Stimulated activated effector memory CD8-positive, alpha-beta T cell treated with anti-CD3 and anti-CD28 coated beads, Interleukin-12 subunit alpha, Interleukin-12 subunit beta, amount 100 ng/mL, for 72 hours (primary cell): ENCODE measurements around the gene KIF17.
A peak's percentile ranks its signal among the peaks of the same experiment; 100 is the strongest.

Experiments
- ATAC-seq: fragments of 150-1000 bp; cut with Tn5 transposase; 2 replicates; pipeline ENCODE4 v1.10.0; 2021
- DNase-seq, 2 donors: peaks; one replicate each; pipeline ENCODE4 v3.0.0; 2021 to 2022; ENCODE audit warnings: low spot score in 2 of 2
- H3K27ac Mint-ChIP-seq: one replicate; pipeline ENCODE4 v1.8.0; 2022; ENCODE audit warnings: mild to moderate bottlenecking, mixed read lengths
- H3K36me3 Mint-ChIP-seq: one replicate; pipeline ENCODE4 v1.8.0; 2022; ENCODE audit warnings: mild to moderate bottlenecking, mixed read lengths
- H3K4me1 Mint-ChIP-seq: one replicate; pipeline ENCODE4 v1.8.0; 2022; ENCODE audit warnings: mixed read lengths
- H3K4me3 Mint-ChIP-seq: one replicate; pipeline ENCODE4 v1.8.0; 2022; ENCODE audit warnings: mild to moderate bottlenecking, mixed read lengths
- H3K9me3 Mint-ChIP-seq: one replicate; pipeline ENCODE4 v1.8.0; 2022; ENCODE audit warnings: mixed read lengths

KIF17 gene

GRCh38 chr1:20730690-20731056 is 12.9 kb upstream of the KIF17 start:
- Mint-ChIP-seq H3K4me1 (peaks cover 34% of the 10 kb centered on the region), H3K27ac (no peak overlapping the region), H3K36me3 (no peaks in the 10 kb centered on the region), H3K4me3 (peak overlapping the region; percentile 82), H3K9me3 (no peaks in the 10 kb centered on the region)
- no peak for ATAC-seq
- no peak for DNase-seq

DNA sequence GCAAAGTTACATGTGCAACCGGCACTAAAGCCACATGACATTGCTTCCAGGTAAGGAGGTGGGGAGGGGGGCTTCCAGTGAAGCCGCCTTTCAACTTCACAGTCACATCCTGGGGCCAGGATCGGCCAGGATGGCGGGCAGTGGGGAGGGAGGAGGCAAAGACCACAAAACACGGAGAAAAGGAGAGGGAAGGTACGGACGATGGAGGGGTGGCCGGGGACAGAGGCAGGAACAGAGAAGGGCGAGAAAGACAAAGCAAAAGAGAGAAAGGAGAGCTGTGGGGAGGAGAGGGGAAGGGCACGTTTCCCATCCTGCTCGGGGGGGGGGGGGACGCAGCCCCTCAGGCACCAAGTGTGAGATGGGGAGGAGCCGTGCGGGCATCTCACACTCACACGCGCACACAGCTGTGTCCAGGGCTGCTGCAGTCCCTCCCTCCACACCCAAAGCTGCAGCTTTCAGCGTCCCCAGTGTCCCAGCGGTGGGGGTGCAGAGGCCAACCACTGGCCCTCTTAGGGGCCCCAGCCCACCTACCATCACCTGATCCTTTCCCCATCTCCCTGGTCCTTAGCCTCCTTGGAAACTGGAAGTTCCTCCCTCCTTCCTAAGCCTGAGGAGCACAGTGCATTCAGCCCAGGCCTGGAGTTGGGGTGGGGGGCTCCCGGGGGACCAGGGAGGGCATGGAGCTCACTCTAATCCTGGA is 12.3 kb upstream of the KIF17 start:
- Mint-ChIP-seq H3K4me3 (peak overlapping the region; percentile 82), H3K36me3 (no peaks in the 10 kb centered on the region), H3K4me1 (peaks cover 34% of the 10 kb centered on the region), H3K27ac (no peak overlapping the region), H3K9me3 (no peaks in the 10 kb centered on the region)
- DNase-seq (no peak), ATAC-seq (no peak)

DNA sequence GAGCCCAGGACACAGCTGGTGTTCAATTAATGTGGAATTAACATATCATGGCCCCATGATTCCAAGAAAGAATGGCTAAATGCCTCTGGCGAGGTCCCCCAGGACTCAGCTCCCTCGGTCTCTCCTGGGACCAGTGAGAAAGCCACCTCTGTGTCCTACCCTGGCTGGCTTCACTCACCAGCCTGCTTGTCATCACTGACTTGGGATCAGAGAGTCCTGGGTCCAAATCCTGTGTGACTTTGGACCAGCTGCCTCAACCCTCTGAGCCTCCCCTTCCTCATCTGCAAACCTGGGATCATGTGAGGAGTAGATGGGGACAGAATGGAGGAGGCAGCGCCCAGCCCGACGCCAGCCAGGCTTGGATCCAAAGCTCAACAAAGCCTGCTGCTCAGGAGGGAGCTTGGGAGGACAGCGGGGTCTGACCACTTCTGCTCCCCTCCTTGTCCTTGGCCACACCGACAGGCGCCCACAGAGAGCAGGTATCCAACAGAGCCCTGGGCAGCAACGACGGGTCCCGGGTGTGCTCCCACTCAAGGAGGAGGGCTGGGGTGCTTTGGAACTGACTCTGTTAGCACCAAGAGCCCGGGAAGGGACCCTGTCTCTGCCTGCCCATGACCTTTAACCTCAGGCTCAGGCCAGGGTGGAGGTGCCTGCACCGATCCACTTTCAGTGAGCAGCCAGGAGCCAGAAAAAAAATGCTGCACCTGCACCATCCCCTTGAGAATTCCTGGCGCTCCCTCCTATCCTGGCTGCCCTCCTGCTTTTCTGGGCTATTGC is 11.5 kb upstream of the KIF17 start:
- Mint-ChIP-seq H3K4me3 (peak overlapping the region; percentile 41), H3K4me1 (peaks cover 34% of the 10 kb centered on the region), H3K9me3 (no peaks in the 10 kb centered on the region), H3K36me3 (no peaks in the 10 kb centered on the region), H3K27ac (no peak overlapping the region)
- DNase-seq (no peak), ATAC-seq (no peak)

DNA sequence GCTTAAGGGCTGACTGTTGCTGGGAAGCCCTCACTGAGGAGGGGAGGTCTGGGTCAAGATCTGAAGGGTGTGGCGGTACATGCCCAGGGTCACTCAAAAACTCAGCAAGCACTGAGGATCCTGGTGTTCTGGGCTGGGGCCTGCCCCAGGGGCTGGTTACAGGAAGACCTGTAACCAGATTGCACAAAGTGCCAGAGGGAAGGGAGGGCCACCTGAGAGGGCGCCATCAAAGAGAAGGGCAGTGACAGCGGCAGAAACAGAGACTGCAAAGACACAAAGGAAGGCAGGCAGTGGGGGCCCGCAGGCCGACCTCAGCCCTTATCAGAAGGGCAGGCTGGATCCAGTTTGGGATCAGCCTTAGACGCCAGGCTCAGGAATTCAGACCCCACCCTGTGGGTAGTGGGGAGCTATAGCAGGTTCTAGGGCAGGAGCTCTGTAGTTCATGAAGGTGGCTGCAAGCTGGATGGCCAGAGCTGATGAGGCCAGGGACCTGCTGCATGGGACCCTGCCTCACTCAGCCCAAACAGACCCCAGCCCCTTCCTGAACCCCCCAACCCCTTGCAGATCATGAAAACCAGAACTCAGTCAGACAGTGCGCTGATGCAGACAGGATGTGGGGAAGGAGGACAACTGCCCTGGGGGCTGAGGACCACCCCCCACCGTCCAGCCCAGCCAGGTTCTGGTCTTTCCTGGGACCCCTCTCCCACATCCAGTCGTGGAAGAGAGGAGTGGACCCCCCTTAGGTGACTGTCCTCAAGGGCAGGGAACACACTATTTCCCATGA is 10.8 kb upstream of the KIF17 start:
- H3K27ac Mint-ChIP-seq = no peak overlapping the region
- no peaks in the 10 kb centered on the region for H3K36me3 Mint-ChIP-seq
- ATAC-seq (no peak), DNase-seq (peak in 1 of 2 donors; percentile 47)
- no peak overlapping the region for H3K4me3 Mint-ChIP-seq
- H3K4me1 Mint-ChIP-seq = peaks cover 34% of the 10 kb centered on the region
- H3K9me3 Mint-ChIP-seq = no peaks in the 10 kb centered on the region

DNA sequence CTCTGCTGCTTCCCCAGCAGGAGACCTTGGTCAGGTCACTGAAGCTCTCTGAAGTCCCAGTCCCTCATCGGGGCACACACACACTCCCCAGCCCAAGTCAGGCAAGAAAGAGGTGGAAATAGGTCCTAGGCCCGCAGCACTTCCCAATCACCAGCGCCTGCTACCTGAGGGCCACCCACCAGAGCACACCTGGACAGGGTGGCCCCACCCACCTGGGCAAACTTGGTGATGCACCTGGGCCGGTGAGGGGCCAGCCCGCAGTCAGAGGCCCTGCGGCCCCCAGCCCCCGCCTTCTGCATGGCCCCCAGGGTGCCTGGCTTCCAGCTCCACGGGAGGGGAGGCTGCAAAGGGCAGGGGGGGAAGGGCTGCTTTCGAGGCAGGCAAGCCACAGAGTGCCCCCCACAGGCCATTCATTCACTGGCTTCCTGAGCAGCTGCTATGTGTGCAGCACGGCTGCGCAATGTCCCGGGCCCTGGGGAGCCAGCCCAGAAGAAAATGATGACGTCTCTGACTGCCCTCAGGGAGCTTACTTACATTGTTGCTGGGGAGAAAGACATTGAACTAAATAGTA is 10.0 kb upstream of the KIF17 start:
- peaks cover 26% of the 10 kb centered on the region for H3K4me1 Mint-ChIP-seq
- ATAC-seq = no peak
- no peak overlapping the region for H3K27ac Mint-ChIP-seq
- no peaks in the 10 kb centered on the region for H3K9me3 Mint-ChIP-seq
- no peak overlapping the region for H3K4me3 Mint-ChIP-seq
- peak in 1 of 2 donors; percentile 50 for DNase-seq
- H3K36me3 Mint-ChIP-seq = no peaks in the 10 kb centered on the region

DNA sequence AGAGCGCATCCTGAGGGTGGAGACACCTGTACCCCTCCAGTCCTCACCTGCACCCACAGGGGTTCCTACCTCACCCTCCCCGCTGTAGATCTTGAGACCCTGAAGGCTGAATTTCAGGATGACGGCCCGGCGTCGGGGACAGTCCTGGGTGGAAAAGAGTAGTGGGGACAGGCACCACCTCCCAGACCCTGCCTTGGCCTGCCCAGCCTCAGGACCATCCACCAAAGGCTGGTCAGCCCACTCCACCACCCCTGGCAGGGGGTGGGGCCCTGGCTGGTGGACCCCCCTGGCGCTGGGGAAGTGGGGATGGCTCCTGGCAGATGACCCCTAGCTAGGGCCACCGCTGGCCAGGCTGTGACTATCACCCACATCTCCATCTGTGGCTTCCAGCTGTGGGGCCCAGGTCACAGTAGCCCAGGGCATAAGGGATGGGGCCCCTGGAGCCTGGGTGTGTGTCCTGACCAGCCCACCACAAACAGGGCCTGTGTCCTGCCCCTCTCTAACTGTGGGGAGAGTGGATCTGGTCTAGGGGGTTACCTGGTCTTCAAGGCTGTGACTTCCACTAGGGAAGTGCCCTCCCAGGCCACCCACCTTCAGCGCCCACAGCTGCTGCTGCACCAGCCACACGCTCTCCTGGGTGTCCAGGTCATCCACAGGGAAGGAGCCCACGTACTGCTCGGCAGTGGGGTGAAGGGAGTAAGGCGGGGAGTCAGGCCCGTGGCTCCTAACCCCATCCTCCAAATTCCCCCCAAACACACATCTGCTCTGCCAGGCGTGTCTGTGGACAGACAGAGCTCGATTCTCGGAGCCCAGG is 9.3 kb upstream of the KIF17 start:
- Mint-ChIP-seq H3K4me3 (no peak overlapping the region), H3K36me3 (no peaks in the 10 kb centered on the region), H3K9me3 (no peaks in the 10 kb centered on the region), H3K27ac (no peak overlapping the region), H3K4me1 (peaks cover 20% of the 10 kb centered on the region)
- DNase-seq (peak in 1 of 2 donors; percentile 48), ATAC-seq (no peak)

GRCh38 chr1:20726118-20726911 is 8.5 kb upstream of the KIF17 start:
- no peak for DNase-seq
- H3K27ac Mint-ChIP-seq = no peak overlapping the region
- H3K9me3 Mint-ChIP-seq = no peaks in the 10 kb centered on the region
- H3K4me3 Mint-ChIP-seq = no peak overlapping the region
- H3K4me1 Mint-ChIP-seq = peaks cover 19% of the 10 kb centered on the region
- no peak for ATAC-seq
- H3K36me3 Mint-ChIP-seq = no peaks in the 10 kb centered on the region

- H3K27ac Mint-ChIP-seq = no peak overlapping the region
- H3K9me3 Mint-ChIP-seq = no peaks in the 10 kb centered on the region
- no peak for DNase-seq
- ATAC-seq = no peak
- H3K4me3 Mint-ChIP-seq = no peak overlapping the region
- peaks cover 15% of the 10 kb centered on the region for H3K4me1 Mint-ChIP-seq
- no peaks in the 10 kb centered on the region for H3K36me3 Mint-ChIP-seq
Observed at GRCh38 chr1:20725189-20726117, 7.6 kb upstream of the KIF17 start.

- H3K27ac Mint-ChIP-seq = no peak overlapping the region
- H3K4me1 Mint-ChIP-seq = peaks cover 6% of the 10 kb centered on the region
- DNase-seq (no peak), ATAC-seq (no peak)
- H3K4me3 Mint-ChIP-seq = no peak overlapping the region
- H3K9me3 Mint-ChIP-seq = no peaks in the 10 kb centered on the region
- no peaks in the 10 kb centered on the region for H3K36me3 Mint-ChIP-seq
Observed at GRCh38 chr1:20724364-20725188, 6.8 kb upstream of the KIF17 start.

GRCh38 chr1:20723537-20724363 is 5.9 kb upstream of the KIF17 start:
- Mint-ChIP-seq H3K4me1 (peaks cover 6% of the 10 kb centered on the region), H3K36me3 (peaks cover 3% of the 10 kb centered on the region), H3K27ac (no peak overlapping the region), H3K9me3 (no peaks in the 10 kb centered on the region), H3K4me3 (no peak overlapping the region)
- DNase-seq = no peak
- no peak for ATAC-seq

DNA sequence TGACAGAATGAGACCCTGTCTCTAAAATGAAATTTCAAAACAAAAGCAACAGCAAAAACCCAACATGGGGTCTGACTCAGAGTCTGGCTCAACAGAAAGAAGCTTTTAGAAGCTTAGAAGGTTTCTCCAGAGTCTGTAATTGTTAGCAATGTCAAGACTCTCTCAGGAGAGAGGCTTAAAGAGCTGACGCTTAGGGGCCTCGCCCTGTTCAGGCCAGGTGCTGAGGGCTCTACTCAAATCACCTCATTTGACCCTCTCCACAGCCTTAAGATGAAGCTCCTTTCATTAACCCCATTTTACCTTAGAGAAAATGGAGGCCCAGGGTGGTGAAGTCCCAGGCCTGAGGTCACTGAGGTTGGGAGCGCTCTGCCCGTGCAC is 5.3 kb upstream of the KIF17 start:
- Mint-ChIP-seq H3K4me1 (peaks cover 4% of the 10 kb centered on the region), H3K27ac (no peak overlapping the region), H3K9me3 (no peaks in the 10 kb centered on the region), H3K4me3 (no peak overlapping the region), H3K36me3 (peaks cover 6% of the 10 kb centered on the region)
- DNase-seq = no peak
- ATAC-seq = no peak
